PFSK-1 (cell line): ENCODE data around the gene ADAMTSL5.

ENCODE experiments used
- FOXP2 ChIP-seq: optimal IDR thresholded peaks from 2 replicates; pipeline ENCODE3; 2011; ENCODE audit warnings: borderline replicate concordance, control low read depth, inconsistent platforms; ENCODE audit not compliant: insufficient read depth; ENCODE audit errors: extremely low read length, extremely low read depth
- POLR2AphosphoS5 ChIP-seq: IDR thresholded peaks from 2 replicates; pipeline ENCODE4 v1.6.1; 2012; ENCODE audit warnings: low read depth, mild to moderate bottlenecking, control low read depth, low read length, moderate library complexity
- SIN3A ChIP-seq: IDR thresholded peaks from 2 replicates; pipeline ENCODE4 v1.6.1; 2012; ENCODE audit warnings: mild to moderate bottlenecking, low read length, moderate library complexity, borderline replicate concordance; ENCODE audit not compliant: insufficient read depth
- TAF1 ChIP-seq: IDR thresholded peaks from 2 replicates; pipeline ENCODE4 v1.6.1; 2012; ENCODE audit warnings: low read length, control low read depth, borderline replicate concordance; ENCODE audit not compliant: insufficient read depth
- TF ChIP-seq, protein P1 (sequence below), 2 experiments: IDR thresholded peaks; 2 replicates each; pipeline versions ENCODE4 v1.6.1 to v1.8.0; 2011 to 2012; ENCODE audit warnings: low read depth in 2 of 2, low read length in 2 of 2, control low read depth in 1 of 2, inconsistent platforms in 1 of 2, mild to moderate bottlenecking in 1 of 2, moderate library complexity in 1 of 2; ENCODE audit not compliant: insufficient read depth in 1 of 2

- TF ChIP-seq TAF1 (no peak), POLR2AphosphoS5 (no peak), SIN3A (no peak), FOXP2 (no peak)
- TF ChIP-seq, protein P1, sequence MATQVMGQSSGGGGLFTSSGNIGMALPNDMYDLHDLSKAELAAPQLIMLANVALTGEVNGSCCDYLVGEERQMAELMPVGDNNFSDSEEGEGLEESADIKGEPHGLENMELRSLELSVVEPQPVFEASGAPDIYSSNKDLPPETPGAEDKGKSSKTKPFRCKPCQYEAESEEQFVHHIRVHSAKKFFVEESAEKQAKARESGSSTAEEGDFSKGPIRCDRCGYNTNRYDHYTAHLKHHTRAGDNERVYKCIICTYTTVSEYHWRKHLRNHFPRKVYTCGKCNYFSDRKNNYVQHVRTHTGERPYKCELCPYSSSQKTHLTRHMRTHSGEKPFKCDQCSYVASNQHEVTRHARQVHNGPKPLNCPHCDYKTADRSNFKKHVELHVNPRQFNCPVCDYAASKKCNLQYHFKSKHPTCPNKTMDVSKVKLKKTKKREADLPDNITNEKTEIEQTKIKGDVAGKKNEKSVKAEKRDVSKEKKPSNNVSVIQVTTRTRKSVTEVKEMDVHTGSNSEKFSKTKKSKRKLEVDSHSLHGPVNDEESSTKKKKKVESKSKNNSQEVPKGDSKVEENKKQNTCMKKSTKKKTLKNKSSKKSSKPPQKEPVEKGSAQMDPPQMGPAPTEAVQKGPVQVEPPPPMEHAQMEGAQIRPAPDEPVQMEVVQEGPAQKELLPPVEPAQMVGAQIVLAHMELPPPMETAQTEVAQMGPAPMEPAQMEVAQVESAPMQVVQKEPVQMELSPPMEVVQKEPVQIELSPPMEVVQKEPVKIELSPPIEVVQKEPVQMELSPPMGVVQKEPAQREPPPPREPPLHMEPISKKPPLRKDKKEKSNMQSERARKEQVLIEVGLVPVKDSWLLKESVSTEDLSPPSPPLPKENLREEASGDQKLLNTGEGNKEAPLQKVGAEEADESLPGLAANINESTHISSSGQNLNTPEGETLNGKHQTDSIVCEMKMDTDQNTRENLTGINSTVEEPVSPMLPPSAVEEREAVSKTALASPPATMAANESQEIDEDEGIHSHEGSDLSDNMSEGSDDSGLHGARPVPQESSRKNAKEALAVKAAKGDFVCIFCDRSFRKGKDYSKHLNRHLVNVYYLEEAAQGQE (IDR thresholded peaks at IDR 0.05; ENCODE audit: insufficient read depth in 1 of 2, low read depth in 2 of 2, low read length in 2 of 2), result no peak
These were observed 43.7 kb upstream of the ADAMTSL5 start for GRCh38 chr19:1556390-1557070.
